ENCODE data around the gene CNEP1R1.

GRCh38 chr16:50021544-50021943, 3.5 kb upstream of the CNEP1R1 start:
- TF ChIP-seq CTCF (IDR thresholded peaks at IDR 0.05) (no peak), POLR2A (IDR thresholded peaks at IDR 0.05) (no peak)
